ENCODE measurements around the gene PABPN1.

- TF ChIP-seq EZH2 (IDR thresholded peaks at IDR 0.05): no peak
- TF ChIP-seq CTCF (IDR thresholded peaks at IDR 0.05): no peak
Measured at GRCh38 chr14:23308721-23309445, 12.4 kb upstream of the PABPN1 start.
